HG03095 (cell line): Measurements from ENCODE around the gene CCDC201.

Experiments
- ATAC-seq: cut with Tn5 transposase; IDR thresholded peaks from one replicate; pipeline ENCODE4 v1.9.1; 2021; ENCODE audit warnings: moderate library complexity; ENCODE audit not compliant: unreplicated experiment

The CCDC201 gene

DNA sequence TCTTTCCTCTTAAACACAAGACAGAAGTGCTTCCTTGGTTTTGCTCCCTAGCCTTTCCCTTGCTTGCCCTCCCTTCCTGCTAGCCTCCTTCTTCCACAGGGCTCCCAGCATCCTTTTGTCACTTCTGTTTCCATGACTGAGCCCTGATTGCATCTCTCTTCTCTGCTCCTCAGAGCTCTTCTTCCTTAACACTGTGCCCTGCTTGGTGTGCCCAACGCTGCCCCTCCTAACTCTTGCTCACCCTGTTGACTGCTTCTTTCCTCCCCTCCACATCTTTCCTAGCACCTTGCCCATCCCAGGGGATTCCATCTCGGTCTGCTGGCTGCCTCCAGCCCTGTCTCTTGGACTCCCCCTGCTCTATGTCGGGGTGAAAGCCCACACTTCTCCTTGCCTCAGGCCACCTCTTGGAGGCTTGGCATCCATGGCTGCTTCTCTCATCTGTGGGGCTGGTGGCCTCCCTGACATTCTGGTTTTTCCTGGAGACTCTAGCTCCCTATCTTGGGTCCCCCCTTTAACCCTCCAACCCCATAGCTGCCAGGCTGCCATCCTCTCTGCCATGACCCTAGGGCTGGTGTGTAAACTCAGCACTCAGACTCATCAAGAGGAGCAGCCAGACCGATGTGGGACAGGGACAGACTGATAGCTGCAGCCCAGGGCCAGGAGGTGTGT lies 21.2 kb upstream of the CCDC201 start:
- no peak for ATAC-seq

DNA sequence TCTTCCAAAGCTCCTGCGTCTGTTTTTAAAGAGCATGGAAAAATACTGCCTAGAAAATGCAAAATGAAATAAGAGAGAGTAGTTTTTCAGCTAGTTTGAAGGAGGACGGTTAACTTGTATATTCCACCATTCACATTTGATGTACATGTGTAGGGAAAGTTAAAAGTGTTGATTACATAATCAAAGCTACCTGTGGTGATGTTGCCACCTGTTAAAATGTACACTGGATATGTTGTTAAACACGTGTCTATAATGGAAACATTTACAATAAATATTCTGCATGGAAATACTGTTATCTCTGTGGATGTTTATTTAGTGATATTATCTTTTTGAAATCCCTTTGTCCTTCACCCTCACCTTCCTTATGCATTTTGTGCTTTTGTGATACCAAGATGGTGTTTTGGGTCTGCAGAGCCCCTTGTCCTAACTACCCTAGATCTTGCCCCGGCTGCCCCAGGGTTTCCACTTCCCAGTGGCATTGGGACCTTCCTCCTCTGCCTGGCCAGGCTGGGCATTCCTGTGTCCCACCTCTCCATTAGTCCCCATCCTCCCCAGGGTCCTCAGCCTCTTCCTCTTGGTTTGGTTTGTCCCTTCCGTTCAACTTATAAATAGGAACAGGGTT lies 20.6 kb upstream of the CCDC201 start:
- ATAC-seq, result no peak

DNA sequence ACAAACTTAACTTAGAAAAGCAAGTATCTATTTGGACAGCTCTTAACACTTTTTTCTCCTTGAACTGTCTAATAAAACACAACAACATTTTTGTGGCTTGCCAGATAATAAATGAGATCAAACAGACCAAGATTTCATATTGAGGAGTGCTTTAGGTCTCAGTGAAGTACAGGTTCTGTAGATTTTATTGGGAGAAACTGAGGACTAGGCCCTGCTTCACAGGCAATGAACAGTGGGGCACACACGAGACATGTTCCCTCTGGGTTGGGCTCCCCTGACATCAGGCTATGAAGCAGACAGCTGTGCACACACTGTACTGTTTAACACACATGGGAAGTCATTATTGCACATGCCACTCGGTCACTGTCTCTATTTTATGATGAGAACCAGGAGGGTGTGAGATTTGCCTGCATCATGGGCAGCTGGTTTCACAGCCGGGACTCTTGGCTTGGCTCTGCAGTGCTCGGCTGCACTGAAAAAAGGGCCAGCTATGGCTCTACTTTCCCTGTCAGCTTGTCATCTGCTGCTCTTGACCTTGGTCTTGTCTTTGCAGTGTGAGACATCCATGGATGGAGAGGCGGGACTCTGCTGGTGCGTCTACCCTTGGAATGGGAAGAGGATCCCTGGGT lies 19.6 kb upstream of the CCDC201 start:
- no peak for ATAC-seq

DNA sequence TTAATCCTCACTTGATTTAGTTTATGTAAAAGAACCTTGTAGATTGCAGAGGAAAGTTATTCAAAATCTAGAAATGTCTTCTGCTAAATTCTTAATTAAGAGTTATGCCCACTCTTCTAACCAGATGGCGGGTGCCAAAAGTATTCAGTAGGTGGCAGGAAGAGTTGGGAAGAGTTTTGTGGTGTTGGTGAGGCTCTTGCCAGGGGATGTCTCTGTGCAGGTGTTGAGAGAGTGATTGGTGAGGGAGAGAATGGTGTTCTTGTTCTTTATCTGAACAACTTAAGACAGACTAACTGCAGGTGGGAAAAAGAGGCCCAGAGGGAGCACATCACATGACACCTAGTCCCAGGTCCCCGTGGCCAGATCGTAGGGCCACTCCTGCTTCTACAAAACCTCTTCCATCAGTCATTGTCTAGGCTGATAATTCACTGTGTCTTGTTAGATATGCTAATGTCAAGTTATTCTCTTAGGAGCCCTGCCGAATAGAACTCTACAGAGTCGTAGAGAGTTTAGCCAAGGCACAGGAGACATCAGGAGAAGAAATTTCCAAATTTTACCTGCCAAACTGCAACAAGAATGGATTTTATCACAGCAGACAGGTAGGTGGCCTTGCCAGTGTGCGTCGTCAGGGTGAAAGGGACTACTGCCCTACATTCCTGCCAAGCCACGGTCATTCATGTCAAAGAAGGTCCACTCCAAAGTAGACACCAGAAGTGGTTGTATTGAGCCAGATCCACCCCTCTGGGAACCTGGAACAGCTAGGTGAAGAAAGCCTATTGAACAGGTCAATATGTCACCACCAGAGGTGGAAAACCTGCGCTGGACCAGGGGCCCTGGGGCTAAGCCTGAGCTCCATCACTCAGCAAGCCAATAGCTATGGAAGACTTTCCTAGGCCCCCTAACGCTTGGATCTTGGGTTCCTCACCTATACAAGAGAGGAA lies 18.9 kb upstream of the CCDC201 start:
- no peak for ATAC-seq

DNA sequence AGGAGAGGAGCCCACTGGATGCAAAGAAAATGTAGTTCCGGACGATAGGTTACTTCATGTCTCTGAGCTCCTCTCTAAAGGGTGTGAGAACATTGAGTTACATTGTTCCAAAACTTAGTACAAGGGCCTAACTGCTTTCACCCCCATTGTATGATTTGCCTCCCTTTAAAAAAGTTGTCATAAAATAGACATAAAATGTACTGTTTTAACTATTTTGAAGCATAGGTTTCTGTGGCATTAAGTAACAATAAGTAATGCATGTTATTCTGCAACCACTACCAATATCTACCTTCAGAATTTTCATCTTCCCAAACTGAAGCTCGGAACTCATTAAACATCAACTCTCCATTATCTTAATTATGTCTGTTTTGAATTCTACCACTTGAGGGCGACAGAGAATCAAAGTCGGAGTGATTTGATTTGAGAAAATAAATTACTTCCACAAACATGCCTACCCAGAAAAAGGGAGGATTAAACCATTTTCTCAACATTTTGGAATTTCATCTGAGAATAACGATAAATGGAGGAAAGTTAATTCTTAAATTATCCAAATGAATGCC lies 18.1 kb upstream of the CCDC201 start:
- ATAC-seq, result no peak

DNA sequence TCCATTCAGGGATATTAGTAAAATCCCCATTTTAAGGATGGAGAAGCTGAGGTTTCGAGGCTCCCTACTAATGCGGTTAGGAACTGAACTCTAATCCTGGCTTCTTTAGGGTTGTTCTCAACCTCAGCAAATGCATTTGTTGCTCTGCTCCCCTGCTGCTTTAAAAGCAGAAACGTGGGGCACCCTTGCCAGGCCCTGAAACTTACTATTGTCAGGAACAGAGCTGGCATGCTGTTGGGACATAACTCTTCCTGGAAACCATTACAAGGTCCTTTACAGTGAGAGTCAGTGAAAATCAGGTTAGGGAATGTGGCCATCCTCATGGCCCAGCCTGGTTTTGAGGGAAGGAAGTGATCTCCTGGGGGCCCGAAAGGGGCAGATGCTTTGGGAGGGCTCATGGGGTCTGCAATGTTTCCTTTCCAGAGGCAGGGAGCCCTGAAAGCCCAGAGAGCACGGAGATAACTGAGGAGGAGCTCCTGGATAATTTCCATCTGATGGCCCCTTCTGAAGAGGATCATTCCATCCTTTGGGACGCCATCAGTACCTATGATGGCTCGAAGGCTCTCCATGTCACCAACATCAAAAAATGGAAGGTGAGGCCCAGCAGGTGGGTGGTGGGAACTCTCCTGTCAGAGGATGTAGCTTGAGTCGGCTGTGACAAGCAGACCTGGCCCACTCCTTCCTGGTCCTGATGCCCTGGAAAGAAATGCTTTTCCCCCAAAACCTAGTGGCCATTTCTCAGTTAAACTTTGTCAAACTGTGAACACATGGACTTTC lies 17.4 kb upstream of the CCDC201 start:
- ATAC-seq, result no peak

DNA sequence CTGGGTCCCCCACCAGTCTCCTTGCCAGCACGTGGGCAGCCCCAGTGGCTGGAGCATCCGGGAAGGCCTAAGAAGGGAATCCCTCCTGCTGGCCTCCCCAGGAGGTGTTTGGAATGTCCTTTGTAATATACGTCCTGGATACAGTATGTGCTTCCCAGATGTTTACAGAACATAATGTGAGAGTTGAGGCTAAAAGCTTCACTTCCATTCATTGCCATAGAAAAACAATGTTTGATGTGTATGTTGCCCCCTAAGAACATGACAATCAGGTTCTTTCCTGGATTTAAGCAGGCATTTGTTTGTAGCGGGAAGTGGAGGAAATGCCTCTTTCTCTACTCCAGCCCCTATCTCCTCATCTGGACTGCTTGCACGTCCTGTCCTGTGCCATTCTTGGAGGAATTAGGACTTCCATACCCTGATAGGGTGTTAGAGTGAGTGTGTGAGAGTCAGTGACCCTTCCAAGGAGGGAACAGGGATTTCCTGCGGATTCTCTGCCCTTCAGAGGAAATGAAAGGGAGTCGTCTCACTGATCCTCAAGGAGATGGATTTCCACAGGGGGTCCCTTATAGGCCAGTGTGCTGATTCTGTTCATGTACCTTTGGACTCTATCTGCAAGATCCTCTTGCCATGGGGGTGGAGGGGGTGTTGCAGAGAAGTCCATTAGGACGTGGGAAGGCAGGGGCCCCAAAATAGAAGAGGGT lies 16.6 kb upstream of the CCDC201 start:
- ATAC-seq, result no peak

DNA sequence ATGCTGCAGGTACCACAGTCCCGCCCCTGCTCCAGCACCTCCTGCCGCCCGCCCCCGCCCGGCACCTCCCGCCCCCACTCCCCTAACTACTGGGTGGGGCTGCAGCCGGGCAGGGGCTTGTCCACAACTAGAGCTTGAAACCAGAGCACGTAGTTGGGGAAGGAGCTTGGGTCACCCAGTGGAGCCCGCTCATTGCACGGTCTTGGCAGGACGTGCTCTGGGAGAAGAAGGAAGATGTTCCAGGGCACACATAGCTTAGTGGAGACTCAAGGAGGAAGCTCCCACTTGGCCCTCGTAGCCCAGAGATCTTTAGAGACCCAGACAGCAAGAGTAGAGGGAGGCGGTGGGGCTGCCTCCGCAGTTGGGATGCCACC lies 16.1 kb upstream of the CCDC201 start:
- ATAC-seq, result no peak

DNA sequence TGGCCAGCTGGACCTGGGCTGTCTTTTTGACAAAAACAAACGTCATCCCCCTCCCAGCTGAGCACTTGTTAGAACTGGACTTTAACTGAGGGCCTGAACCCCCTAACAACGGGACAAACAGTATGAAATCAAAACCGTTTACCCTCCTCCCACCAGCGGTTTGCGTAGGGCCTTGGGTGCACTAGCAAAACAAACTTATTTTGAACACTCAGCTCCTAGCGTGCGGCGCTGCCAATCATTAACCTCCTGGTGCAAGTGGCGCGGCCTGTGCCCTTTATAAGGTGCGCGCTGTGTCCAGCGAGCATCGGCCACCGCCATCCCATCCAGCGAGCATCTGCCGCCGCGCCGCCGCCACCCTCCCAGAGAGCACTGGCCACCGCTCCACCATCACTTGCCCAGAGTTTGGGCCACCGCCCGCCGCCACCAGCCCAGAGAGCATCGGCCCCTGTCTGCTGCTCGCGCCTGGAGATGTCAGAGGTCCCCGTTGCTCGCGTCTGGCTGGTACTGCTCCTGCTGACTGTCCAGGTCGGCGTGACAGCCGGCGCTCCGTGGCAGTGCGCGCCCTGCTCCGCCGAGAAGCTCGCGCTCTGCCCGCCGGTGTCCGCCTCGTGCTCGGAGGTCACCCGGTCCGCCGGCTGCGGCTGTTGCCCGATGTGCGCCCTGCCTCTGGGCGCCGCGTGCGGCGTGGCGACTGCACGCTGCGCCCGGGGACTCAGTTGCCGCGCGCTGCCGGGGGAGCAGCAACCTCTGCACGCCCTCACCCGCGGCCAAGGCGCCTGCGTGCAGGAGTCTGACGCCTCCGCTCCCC lies 15.5 kb upstream of the CCDC201 start, which contains the start of gene IGFBP1:
IGFBP1 (plus strand) TSS at position 304 of the 808 bp plus-strand sequence; CDS start at position 469, 165 bp downstream.
- no peak for ATAC-seq

DNA sequence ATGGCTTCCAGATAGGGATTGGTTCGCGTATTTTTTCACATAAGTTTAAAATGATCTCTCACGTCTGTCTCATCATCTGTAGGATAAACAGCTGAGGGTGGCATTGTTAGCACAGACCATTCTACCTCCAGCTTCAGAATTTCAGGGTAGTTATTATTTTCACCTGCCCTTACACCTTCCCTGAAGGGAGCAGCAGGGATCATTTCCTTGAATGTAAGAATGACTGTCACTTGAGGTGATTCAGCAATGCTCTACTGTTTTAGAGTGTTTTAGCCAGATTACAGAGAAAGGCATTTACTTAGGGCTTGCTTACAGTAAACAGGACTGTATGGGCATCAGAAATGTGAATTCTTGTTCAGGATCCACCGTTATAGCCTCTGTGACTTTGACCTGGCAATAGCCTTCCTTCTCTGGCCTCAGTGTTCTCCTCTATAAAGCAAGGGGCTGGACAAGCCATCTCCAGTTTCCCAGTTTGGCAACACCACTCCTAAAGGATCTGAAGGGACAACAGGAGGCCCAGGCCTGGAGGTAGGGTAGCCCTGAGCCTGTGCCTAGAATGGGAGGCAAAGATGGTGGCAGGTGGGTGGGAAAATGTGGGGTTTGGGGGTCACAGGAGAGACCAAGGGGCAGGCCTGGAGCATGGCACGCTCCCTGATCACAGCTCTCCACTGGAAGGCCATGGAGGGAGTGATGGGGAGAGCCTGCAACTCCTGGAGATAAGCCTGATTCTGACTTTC lies 14.2 kb upstream of the CCDC201 start:
- no peak for ATAC-seq

DNA sequence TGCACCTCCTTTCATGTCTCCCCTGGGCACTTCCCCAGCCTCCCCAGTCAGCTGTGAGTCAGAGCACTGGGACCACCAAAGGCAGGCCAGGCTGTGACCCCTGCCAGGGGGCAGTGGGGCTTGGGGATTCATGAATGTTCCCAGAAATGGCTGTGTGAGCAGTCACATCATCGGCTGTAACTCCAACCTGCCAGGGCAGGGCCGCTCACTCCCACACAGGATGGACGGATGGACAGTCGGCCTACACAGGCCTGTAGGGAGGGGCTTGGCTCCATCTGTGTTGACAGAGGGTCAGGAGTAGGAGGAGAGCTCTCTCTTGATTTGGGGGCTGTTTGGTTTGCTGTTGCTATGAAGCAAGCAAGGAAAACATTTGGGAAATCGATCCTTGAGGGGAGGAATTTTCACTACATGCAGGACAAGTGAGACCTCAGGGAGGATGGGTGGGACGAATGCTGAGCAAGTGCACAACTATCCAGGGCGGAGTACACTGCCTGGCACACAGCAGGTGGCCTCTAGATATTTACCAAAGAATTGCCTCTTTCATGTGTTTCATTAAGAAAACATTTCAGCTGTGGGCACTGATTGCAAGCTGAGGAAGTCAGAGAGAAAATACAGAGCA lies 12.5 kb upstream of the CCDC201 start:
- no peak for ATAC-seq

DNA sequence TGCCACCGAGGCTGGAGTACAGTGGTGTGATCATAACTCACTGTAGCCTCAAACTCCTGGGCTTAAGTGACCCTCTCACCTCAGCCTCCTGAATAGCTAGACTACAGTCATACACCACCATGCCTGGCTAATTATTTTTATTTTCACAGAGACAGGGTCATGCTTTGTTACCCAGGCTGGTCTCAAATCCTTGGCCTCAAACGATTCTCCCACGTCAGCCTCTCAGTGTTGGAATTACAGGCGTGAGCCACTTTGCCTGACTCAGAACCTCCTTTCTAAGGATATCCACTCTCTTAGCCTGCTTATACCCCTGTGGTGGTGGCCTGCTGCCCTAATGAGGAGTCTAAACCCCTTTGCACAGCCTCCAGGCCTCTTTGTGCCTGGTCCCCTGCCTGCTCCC lies 11.3 kb upstream of the CCDC201 start:
- ATAC-seq, result no peak

DNA sequence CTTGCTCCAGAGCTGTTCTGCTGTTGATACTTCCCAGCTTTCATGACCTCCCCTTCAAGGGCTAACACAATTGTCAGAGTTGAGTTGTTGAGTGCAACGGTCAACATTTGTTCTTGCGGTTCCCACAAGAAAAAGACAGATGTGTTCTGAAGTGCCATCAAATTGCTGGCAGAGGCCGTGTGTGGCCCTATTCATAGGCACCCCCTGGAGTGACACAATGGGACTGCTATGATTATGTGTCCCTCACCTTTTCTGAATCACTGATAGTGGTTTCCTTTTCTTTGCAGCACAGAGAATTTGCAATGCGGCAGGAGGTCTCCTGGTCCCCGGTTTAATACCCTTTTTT lies 9.6 kb upstream of the CCDC201 start:
- ATAC-seq, result no peak

DNA sequence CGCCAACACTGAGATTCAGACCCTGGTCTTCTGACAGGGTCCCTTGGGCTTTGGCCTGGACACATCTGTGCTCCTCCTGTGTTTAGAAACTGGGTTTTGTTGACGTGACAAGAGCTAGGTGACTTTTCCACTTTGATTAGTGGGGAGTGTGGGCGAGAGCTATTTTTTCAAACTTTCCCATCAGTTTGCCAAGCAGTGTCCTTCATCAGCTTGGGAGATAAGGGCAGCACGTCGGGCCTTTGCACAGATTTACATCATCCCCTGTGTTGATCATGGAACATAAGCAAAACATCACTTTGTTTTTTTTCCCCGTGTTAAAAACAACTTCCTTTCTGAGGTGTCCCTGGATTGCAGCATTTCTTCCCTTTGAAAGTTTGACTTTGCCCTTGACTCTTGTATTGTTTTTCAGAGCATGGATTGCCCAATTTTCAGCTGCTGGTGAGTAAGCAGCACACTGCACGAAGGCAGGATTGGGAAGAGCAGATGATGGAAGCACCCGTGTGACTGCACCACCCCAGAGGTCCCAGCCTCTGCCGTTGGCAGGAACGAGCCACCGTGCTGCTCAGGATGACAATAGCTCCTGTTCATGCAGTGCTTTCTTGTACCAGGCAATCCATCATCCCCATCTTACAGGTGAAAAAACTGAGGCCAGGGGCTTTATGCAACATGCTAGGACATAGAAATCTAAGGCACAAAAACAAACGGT lies 9.0 kb upstream of the CCDC201 start:
- ATAC-seq, result no peak

DNA sequence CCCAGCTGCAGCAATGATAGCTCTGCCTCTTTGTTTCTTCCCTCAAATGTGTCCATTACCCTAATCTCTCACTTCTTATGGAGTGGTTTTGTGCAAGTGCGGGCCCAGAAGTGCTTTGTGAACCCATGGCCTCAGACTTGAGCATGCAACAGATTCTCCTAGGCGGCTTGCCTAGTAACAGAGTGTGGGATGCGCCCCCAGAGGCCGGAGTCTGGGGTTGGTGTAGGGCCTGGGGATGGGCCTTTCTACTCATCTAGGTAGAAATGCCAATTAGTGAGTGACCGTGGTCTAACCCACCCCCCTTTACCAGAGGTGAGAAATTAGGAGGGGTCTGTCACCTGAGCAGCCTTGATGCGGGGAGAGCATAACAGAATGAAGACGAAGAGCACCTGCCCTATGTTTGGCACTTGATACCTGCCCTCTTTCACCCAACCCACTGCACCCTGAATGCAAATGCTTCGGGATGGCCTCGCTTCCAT lies 8.4 kb upstream of the CCDC201 start:
- ATAC-seq, result no peak

DNA sequence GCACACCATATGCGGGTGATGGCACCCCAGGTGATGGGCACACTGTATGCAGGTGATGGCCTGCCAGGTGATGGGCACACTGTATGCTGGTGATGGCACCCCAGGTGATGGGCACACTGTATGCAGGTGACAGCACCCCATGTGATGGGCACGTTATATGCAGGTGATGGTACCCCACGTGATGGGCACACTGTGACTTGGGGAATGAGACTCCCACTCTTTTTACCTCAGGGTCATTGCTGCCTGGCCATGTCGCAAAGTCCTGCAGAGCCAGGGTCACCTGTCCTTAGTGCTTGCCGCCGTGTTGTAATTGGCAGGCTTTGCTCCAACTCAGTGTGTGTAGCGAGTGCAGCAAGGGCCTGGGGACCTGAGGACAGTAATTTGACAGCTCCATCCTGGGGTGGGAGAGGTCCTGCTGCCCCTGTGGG lies 7.6 kb upstream of the CCDC201 start:
- ATAC-seq, result no peak
